Raji (cell line): Measurements from ENCODE around the gene FAM114A1.

Experiments used
- POLR2A ChIP-seq: IDR thresholded peaks from 2 replicates; pipeline ENCODE4 v1.6.1; 2011; ENCODE audit warnings: low read depth, low read length, control low read depth; ENCODE audit not compliant: insufficient read depth

FAM114A1 gene

DNA sequence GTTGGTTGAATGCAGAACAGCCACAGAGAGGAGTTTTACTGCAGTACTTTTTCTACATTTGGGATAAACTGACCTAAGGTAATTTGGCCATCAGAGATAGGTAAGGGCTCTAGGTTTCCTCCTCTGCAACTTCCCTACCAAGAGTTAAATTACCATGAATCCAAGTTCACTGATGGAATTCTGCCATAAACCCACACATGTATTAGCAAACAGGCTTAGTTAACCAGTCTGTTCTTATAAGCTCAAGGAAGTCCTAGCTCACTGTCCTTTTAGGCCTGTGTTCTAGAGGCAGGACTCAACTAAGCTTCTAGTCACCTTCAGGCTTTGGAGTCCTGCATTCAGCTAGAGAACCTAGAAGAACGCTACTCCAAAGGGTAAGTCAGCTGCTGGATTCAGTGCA lies 4.0 kb downstream of the FAM114A1 start:
- TF ChIP-seq POLR2A = no peak

- no peak for TF ChIP-seq POLR2A
Observed at GRCh38 chr4:38872620-38873019, 5.0 kb downstream of the FAM114A1 start.

GRCh38 chr4:38873290-38873944 lies 5.8 kb downstream of the FAM114A1 start:
- no peak for TF ChIP-seq POLR2A

- TF ChIP-seq POLR2A = no peak
Observed at GRCh38 chr4:38876636-38877035, 9.0 kb downstream of the FAM114A1 start.

GRCh38 chr4:38884254-38884653 lies 16.6 kb downstream of the FAM114A1 start:
- no peak for TF ChIP-seq POLR2A

DNA sequence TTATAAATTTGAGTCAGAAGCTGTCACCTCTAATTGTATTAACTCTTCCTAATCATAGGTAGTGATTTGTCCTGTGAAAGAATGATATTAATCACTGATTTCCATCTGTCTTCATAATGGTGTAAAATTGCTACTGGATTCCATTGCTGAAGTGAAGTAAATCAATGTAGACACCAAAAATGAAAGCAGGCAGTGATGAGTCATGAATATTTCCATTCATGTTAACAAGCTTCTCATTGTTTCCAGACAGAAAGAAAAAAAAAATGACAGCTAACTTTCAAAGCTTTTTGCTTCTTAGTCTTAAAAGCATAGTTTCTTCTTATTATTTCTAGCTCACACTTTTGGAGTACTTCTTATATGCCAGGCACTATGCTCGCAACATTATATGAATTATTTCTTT lies 21.5 kb downstream of the FAM114A1 start:
- TF ChIP-seq POLR2A = no peak

- no peak for TF ChIP-seq POLR2A
Observed at GRCh38 chr4:38891051-38891983, 23.7 kb downstream of the FAM114A1 start.

GRCh38 chr4:38894322-38894982 lies 26.8 kb downstream of the FAM114A1 start:
- no peak for TF ChIP-seq POLR2A

DNA sequence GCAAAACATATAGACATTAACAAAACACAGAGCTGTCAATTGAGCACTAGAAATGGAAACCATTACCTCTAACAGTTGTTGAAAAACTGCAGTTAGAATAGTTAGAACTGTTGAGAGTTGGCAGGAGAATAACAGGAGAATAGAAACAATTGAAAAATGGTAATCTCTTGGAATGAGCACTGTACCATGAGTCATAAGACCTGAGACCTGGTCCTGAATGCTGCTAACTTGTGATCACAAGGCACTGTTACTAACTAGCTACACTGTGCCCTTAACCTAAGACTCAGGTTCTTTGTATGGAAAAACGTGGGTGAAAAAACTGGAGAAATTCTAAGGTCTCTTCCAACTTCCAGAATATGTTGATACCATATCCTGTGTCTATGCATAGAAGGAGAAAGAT lies 29.3 kb downstream of the FAM114A1 start:
- no peak for TF ChIP-seq POLR2A

DNA sequence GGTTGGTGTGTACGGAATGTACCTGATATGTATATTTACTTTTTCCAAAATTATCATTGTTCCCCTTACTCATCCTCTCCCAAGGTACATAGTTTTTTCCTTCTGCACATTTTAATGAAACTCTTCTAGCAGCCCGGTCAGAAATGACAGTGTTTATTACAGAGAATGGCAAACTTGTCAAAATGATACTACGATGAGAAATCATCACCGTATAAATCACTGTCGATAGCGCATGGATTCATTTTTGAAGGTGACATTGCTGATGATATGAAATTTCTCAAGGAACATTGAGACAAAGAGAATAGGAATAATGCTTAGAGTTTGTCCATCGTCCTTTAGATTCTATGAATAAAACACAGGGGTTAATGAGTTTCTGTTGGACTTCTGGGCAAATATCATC lies 30.6 kb downstream of the FAM114A1 start:
- no peak for TF ChIP-seq POLR2A

- no peak for TF ChIP-seq POLR2A
Observed at GRCh38 chr4:38902221-38902620, 34.6 kb downstream of the FAM114A1 start.

DNA sequence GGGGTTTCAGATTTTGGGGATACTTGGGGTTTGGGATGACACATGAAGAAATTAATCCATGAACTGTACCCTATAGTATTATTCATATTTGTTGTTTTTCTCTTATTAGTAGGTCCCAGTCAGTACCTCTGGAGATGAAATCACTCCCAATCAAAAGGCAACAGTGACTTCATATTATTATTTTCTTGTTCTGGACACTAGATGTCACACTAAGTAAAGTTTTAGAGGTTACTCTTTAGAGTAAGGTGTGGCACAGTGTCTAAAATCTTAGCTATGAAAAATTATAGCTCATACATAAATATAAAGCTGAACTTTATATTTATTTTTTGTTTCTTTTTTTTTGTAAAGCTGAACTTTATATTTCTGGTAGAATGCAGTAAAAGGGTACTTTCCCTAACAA lies 35.1 kb downstream of the FAM114A1 start:
- TF ChIP-seq POLR2A = no peak

DNA sequence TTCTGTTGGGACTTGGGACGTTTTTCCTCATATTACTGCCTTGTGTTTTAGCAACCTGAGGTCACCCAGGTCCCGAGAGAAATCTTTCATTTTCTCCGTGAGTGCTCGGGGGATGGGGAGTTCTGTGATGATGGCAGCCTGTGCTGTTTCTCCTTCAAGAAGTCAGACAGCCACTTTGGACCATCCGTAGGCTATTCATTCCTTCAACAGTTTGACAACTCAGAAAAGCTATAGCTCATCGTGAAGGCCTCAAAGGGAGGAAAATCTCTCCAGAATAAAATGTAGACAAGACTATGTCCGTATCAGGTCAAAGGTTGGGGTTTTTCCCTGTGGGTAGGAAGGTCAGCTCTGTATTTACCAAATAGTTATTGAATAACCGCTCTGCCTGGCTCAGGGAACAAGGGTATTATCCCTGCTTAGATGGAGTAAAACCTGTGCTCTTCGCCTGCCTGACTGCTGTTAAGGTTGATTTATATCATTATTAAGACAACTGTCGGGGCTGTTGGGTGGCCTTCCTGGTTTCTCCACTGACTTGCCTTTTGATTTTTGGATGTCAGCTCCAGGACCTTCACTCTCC lies 36.6 kb downstream of the FAM114A1 start:
- TF ChIP-seq POLR2A = no peak

DNA sequence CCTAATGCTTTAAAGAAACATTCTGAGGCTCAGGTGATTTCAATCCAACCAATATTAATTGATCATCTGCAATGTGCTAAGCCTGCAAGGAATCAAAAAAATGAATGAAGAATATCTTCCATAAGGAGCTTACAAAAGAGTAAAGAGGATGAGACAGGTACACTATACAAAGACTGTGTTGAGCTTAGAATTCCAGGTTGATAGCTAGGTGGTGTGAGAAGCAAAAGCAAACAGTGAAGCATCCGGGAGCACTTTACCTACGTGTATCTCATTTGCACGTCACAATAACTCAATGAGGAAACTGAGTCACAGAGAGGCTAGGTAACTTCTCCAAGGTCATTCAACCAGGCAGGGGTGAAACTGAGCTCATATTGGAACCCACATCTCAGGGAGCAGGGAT lies 37.1 kb downstream of the FAM114A1 start:
- TF ChIP-seq POLR2A = no peak

- no peak for TF ChIP-seq POLR2A
Observed at GRCh38 chr4:38905652-38906385, 38.2 kb downstream of the FAM114A1 start.

DNA sequence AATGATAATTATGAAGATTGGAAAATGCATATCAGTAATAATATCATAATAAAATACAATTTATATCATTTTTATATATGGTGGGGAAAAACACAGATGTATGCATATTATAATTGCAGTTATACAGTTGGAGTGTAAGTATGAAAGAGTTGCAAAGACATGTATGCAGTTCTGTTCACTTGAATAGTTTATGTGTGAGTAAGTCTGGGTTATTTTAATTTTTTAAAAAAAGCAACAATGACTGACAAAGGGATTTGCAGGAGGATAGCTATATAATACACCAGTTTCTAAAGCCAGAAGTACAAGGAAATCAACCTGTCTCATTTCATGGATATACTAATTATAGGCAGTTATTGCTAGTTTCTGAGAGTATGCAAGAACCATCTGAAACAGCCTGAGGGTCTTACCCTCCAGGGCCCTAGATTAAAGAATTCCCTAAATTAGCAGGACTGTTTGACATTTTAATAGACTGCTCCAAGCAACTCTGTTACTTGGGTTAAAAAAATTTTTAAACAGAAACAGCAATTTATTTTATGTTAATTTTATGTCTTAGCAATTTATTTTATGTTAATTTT lies 40.2 kb downstream of the FAM114A1 start:
- TF ChIP-seq POLR2A = no peak
